SK-N-DZ (cell line): ENCODE results near the gene UBE2O.

Experiments used
- DNase-seq: peaks from one replicate; pipeline ENCODE4 v3.0.0-alpha.2; 2015; ENCODE audit warnings: low spot score

The UBE2O gene

GRCh38 chr17:76395980-76396379 lies 57.0 kb downstream of the UBE2O start:
- DNase-seq, result no peak

DNA sequence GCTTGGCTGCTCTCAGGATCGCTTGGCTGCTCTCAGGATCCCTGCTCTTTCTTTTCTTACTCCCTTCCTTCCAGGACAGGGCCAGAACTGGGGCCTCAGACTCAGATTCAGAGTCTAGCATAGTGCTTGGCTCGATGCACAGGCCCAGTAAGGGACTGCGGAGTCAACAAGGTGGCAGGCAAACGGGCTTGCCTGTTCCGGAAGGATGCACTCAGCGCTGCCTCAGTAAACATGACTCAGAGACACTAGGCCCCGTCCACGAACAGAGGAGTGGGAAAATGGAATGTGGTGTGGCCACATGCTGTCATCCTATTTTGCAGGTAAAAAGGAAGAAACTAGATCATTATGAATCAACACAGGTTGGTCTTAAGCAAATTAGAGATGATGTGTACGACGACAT lies 58.8 kb downstream of the UBE2O start:
- no peak for DNase-seq

DNA sequence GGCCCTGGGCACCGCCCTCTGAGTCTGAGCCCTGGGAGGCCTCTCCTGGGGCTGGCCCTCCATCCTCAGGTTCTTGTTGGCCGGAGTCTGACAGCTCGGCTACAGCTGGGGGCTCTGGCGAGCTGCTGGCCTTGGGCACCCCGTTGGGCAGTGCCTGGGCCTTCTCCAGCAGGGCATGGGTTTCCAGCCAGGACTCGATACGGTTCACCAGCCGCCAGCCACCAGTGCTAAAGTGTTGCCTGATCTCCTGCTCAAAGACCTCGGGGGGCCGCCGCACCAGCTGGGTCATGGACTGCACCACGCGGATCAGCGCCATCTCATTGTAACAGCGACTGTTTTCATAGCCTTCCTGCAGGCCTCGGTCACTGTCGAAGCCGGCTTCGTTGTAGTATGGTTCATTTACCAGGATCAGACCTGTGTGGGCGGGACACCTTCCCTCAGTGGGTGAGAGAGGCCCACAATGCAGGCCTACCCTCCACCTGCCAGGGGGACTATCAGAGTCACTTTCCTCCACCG lies 61.7 kb downstream of the UBE2O start:
- no peak for DNase-seq

DNA sequence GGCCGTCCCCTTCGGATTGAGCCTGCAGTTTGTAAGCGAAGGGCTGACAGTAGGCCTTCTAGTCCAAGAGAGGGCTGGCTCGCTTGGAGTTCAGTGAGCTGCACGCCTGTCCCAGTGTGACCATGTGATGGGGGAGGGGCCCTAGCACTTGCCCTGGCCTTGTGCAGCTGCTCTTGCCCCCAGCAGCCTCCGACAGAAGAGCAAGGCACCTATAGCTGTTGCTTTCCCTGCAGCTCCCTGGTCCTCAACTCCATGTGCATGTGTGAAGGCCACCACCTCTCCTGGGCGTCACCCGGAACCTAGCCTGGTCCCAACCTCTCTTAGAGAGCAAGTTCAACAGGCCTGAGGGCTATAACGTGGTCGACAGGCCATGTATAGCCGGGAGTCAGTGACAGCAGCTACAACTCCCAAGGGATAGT lies 62.9 kb downstream of the UBE2O start:
- DNase-seq, result peak; percentile 57

DNA sequence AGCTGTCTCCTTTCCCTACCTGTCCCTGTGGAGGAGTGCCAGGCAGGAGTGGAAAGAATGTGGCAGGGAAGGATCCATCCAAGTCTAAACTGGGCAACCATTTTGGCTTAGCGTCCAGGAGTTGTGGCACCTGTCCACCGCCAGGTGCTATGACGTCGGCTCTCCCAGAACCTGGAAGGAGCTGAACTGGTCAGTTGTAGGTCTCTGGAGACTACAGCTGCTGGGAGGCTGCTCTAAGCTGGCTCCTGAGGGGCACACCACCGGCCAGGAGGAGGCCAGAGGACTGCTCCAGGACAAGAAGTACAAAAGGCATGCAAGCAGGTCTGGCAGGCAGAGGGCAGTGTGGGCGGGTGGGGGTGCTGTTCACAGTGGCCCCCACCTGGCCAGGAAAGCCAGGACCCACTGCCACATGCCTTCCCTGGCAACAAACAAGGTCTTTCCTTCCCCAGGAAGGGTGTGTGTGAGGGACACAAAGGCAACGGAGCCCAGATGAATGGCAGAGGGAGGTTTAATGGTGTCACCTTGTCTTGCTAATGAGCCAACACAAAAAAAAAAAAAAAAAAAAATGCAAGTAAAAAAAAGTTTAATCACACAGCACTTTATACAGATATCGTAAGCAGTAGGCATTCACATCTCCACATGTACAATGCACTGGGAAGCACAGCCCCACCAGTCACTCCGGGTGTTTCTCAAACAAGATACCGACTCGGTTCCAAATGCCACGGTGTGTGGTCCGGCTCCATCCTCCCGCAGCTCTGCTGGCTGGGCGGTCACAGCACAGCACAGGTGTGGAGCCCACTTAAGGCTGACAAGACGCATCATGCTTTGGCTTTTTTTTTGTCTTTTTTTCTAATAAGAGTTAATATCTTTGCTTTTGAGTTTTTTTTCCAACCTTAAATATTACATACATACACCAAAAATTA lies 63.7 kb downstream of the UBE2O start:
- DNase-seq, result no peak

GRCh38 chr17:76386966-76387765 lies 65.8 kb downstream of the UBE2O start:
- DNase-seq, result no peak

GRCh38 chr17:76385892-76386786 lies 66.8 kb downstream of the UBE2O start:
- DNase-seq, result peak; percentile 82

- DNase-seq, result no peak
These were observed 67.7 kb downstream of the UBE2O start for GRCh38 chr17:76384987-76385891.

DNA sequence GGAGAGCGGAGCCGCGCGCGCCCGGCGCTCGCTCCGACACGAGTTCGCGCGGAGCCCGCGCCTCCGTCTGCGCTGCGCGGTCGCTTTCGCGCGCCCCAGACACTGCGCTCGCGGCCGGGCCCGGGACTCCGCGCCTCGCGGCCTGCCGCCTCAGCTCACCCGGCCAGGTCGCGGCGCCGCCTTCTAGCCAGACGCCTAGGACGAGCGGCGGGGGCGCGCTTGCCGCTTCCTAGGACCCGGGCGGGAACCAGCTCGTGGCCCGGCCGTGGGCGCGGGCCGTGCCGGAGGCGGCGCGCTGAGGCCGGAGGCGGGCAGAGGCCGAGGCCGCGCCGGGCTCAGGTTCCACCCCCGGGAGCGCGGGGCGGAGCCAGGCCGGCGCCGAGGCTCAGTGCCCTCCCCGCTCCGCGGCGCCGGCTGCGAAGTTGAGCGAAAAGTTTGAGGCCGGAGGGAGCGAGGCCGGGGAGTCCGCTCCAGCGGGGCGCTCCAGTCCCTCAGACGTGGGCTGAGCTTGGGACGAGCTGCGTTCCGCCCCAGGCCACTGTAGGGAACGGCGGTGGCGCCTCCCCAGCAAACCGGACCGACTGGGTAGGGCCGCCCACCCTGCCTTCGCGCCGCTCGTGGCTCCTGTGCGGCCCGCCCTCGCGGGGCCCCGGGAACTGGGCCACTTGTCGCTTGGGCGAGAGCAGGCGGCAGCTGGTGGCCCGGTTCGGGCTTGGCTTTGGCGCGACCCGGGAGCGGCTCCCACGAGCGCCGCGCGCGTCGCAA lies 68.5 kb downstream of the UBE2O start, which contains the start of gene SPHK1:
TSS of gene SPHK1 (plus strand) at position 388 of the 765 bp plus-strand sequence. CDS start 1,036 bp downstream, outside the sequence.
- no peak for DNase-seq

DNA sequence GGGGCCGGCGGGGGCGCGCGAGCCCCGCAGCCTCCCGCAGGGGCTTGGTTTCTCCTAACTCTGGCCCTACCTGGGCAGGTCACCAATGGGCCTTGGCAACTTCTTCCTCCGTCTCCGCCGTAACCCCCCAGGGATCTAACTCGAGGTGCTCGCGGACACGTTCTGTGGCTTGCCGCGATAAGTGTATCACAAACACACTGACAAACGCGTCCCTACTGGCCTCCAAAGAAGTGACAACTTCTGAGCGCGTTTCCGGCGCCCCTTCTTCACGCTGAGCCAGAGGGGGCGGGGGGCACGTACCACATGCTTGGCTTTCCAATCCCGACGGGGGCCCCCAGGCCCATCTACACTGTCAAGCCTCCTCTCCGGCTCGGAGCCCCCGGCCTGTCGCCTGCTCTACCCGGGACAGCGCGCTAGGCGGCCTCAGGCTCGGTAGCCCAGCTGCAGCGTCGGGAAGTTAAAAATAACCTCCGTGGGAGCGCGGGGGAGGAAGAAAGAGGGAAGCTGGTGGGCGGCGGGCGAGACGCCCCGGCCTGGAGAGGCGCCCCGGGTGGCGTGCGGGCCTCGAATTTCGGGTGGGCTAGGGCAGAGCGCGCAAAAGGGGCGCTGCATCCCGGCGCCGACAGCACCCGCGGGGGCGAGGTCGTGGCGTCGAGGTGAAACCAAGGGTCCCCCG lies 69.3 kb downstream of the UBE2O start:
- DNase-seq, result no peak

- DNase-seq, result no peak
These were observed 70.0 kb downstream of the UBE2O start for GRCh38 chr17:76382803-76383545.

DNA sequence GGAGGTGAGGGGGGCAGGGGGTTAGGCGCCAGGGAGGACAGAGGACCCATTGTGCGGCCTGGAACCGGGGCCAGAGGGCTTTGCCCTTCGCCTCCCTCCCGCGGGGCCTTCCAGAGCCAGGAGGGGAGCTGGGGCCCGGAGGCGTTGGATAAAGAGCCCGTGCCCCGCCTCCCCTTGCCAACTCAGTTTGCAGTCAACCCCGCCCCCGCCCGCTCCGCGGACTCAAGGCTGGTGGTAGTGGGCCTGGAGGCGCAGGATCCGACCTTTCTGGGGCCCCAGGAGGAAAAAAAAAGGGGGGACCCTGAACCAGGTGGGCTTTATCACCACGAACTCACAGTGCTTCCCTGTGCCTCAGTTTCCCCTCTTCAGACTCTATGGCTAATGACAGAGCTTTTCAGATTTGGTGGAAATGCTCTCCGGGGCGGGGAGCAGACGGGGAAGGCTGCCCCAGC lies 70.6 kb downstream of the UBE2O start:
- DNase-seq, result no peak

GRCh38 chr17:76381633-76382350 lies 71.2 kb downstream of the UBE2O start:
- no peak for DNase-seq

- no peak for DNase-seq
These were observed 73.1 kb downstream of the UBE2O start for GRCh38 chr17:76379646-76380376.

DNA sequence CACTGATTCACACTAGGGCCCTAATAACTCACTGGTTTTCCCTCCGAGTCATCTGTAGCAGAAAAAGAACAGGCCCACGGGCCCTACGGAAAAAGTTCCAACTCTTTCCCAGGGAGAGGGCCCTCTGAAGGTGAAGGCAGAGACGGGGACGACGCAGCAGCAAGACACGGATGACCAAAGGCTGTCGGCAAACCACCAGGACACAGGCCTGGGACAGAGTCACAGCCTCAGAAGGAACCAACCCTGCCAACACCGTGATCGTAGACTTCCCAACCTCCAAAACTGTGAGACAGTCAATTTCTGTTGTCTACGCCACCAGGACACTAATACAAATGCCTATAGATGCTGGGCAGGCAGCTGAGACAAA lies 73.7 kb downstream of the UBE2O start:
- DNase-seq, result no peak

DNA sequence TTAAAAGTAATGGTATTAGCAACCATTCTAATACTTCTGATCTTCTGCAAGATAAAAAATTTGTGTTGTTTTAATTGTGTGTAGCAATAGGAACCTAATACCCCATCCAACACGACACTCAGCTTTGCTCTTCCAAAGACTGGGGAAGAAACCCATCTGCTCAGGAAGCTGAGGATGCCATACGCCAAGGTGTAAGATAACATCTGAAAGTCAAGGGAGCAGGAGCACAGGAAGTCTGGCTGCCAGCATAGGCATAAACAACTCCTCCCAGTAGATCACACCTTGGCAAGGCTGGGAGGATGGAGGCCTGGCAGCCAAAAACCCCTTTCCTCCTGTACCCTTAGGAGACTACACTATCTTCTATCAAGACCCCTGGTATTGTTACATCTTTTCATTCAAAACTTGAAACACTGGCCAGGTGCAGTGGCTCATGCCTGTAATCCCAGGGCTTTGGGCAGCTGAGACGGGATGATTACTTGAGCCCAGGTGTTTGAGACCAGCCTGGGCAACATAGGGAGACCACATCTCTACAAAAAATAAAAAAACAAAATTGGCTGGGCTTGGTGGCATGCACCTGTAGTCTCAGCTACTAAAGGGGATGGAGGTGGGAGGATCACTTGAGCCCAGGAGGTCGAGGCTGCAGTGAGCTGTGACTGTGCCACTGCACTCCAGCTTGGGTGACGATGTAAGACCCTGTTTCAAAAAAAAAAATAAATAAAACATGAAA lies 74.2 kb downstream of the UBE2O start:
- DNase-seq, result peak; percentile 57
